Endothelial cell of umbilical vein (primary cell): ENCODE measurements around the gene CDK4.

Experiments
- EZH2 ChIP-seq: IDR thresholded peaks from 2 replicates; pipeline ENCODE4 v1.6.1; 2012; ENCODE audit warnings: borderline replicate concordance, low read depth, mild to moderate bottlenecking, moderate library complexity, low read length, inconsistent platforms; ENCODE audit not compliant: severe bottlenecking
- POLR2AphosphoS5 ChIP-seq: IDR thresholded peaks from 2 replicates; pipeline ENCODE4 v1.6.1; 2012; ENCODE audit warnings: low read depth, mild to moderate bottlenecking, control low read depth, low read length, moderate library complexity; ENCODE audit not compliant: insufficient read depth

DNA sequence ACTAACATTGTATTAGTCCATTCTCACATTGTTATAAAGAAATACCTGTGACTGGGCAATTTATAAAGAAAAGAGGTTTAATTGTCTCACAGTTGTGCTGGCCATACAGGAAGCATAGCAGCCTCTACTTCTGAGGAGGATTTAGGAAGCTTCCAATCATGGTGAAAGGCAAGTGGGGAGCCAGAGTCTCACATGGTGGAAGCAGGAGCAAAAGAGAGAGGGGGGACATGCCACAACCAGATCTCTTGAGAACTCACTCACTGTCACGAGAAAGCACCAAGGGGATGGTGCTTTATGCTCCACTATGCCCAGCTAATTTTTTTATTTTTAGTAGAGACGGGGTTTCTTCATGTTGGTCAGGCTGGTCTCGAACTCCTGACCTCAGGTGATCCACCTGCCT lies 44.9 kb downstream of the CDK4 start:
- TF ChIP-seq POLR2AphosphoS5 (no peak), EZH2 (no peak)
